Measurements from ENCODE around the gene ARGFX.

GRCh38 chr3:121545049-121545573 lies 22.6 kb upstream of the ARGFX start:
- TF ChIP-seq, protein P1, sequence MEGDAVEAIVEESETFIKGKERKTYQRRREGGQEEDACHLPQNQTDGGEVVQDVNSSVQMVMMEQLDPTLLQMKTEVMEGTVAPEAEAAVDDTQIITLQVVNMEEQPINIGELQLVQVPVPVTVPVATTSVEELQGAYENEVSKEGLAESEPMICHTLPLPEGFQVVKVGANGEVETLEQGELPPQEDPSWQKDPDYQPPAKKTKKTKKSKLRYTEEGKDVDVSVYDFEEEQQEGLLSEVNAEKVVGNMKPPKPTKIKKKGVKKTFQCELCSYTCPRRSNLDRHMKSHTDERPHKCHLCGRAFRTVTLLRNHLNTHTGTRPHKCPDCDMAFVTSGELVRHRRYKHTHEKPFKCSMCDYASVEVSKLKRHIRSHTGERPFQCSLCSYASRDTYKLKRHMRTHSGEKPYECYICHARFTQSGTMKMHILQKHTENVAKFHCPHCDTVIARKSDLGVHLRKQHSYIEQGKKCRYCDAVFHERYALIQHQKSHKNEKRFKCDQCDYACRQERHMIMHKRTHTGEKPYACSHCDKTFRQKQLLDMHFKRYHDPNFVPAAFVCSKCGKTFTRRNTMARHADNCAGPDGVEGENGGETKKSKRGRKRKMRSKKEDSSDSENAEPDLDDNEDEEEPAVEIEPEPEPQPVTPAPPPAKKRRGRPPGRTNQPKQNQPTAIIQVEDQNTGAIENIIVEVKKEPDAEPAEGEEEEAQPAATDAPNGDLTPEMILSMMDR (IDR thresholded peaks at IDR 0.05) = no peak
- no peak for TF ChIP-seq POLR2A (IDR thresholded peaks at IDR 0.05)

Measured in adrenal gland (tissue), 5 donors.